ENCODE data around the gene S1PR5. TPM values are rescaled to one million over a fixed set of nuclear protein-coding genes. Genes with fewer than 3 reads are reported as not detected.

Gene S1PR5
- total and polyA plus RNA-seq, 12 donors = 0.12 to 1.1 (median 0.23) TPM; not detected in 3

DNA sequence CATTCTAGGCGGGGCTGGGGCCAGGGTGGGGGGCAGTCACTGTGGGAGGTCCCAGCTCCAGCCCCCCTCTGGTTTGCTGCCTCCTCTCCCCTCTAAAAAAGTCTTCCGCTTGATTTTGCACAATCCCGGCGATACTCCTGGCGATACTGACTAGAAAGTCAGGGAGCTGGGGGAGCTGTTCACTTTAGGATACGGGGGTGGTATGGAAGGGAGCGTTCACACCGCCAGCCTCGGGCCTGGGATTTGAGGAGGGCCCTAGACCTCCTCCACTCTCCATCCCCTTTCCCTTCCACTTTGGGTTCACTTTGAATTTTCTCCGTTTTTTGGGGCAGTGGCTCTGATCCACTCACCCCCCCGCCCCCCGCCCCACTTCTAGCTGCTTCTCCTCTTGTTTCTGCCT lies 49.1 kb downstream of the S1PR5 start:
- 69 to 79% methylated on average over 12 of the region's 12 CpGs for WGBS, 2 donors
- H3K4me3 ChIP-seq = no peak overlapping the region
- intact Hi-C loops (cut with DNase I) = no loop called here

DNA sequence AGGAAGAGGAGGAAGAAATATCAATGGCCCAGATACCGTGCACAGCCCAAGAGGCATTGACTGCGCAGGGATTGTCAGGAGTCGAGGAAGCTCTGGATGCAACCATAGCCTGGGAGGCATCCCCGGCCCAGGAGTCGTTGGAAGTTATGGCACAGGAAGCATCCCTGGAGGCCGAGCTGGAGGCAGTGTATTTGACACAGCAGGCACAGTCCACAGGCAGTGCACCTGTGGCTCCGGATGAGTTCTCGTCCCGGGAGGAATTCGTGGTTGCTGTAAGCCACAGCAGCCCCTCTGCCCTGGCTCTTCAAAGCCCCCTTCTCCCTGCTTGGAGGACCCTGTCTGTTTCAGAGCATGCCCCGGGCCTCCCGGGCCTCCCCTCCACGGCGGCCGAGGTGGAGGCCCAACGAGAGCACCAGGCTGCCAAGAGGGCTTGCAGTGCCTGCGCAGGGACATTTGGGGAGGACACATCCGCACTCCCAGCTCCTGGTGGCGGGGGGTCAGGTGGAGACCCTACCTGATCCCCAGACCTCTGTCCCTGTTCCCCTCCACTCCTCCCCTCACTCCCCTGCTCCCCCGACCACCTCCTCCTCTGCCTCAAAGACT lies 50.0 kb downstream of the S1PR5 start:
- intact Hi-C loops (cut with DNase I) = no loop called here
- Histone ChIP-seq H3K4me1 (no peaks in the 10 kb centered on the region), H3K27ac (no peak overlapping the region), H3K9me3 (no peaks in the 10 kb centered on the region), H3K4me3 (no peak overlapping the region), H3K36me3 (peaks cover 0 to 58% (median 12%) of the 10 kb centered on the region in 9 donors), H3K27me3 (no peaks in the 10 kb centered on the region)
- ATAC-seq (no peak), DNase-seq (no peak)
- 89 to 90% methylated on average over 20 of the region's 20 CpGs for WGBS, 2 donors
- TF ChIP-seq, protein P1, sequence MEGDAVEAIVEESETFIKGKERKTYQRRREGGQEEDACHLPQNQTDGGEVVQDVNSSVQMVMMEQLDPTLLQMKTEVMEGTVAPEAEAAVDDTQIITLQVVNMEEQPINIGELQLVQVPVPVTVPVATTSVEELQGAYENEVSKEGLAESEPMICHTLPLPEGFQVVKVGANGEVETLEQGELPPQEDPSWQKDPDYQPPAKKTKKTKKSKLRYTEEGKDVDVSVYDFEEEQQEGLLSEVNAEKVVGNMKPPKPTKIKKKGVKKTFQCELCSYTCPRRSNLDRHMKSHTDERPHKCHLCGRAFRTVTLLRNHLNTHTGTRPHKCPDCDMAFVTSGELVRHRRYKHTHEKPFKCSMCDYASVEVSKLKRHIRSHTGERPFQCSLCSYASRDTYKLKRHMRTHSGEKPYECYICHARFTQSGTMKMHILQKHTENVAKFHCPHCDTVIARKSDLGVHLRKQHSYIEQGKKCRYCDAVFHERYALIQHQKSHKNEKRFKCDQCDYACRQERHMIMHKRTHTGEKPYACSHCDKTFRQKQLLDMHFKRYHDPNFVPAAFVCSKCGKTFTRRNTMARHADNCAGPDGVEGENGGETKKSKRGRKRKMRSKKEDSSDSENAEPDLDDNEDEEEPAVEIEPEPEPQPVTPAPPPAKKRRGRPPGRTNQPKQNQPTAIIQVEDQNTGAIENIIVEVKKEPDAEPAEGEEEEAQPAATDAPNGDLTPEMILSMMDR (IDR thresholded peaks at IDR 0.05) = no peak

More for the DNA sequence above, 49.1 kb downstream of the S1PR5 start:
- Histone ChIP-seq H3K27ac (no peak overlapping the region), H3K36me3 (peaks cover 0 to 50% (median 12%) of the 10 kb centered on the region in 9 donors), H3K27me3 (no peaks in the 10 kb centered on the region), H3K9me3 (no peaks in the 10 kb centered on the region), H3K4me1 (no peaks in the 10 kb centered on the region)
- TF ChIP-seq, protein P1 (IDR thresholded peaks at IDR 0.05) = no peak
- DNase-seq = no peak
- ATAC-seq = no peak

DNA sequence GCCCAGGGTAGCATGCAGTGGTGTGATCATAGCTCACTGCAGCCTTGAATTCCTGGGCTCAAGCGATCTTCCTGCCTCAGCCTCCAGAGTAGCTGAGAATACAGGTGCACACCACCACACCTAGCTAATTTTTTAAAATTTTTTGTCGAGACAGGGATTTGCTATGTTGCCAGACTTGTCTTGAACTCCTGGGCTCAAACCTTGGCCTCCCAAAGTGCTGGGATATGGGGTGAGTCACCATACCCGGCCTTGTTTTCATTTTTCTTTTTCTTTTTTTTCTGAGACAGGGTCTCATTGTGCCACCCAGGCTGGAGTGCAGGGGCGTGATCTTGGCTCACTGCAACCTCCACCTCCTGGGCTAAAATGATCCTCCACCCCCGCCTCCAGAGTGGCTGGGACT lies 52.8 kb downstream of the S1PR5 start:
- no peak overlapping the region for H3K27ac ChIP-seq
- H3K9me3 ChIP-seq = no peaks in the 10 kb centered on the region
- H3K27me3 ChIP-seq = no peaks in the 10 kb centered on the region
- TF ChIP-seq, protein P1 (IDR thresholded peaks at IDR 0.05) = no peak
- WGBS, 2 donors = 91 to 95% methylated on average over 5 of the region's 5 CpGs
- no peak overlapping the region for H3K4me3 ChIP-seq
- H3K36me3 ChIP-seq = peaks cover 0 to 63% (median 12%) of the 10 kb centered on the region in 9 donors
- ATAC-seq (no peak), DNase-seq (no peak)
- intact Hi-C loops (cut with DNase I) = loop anchor here in 1 of 10 donors (2.0 kb wide), 1 partner anchor 34 kb away; no protein-coding TSS in a partner anchor
- peaks cover 0 to 8% (median 0%) of the 10 kb centered on the region in 9 donors for H3K4me1 ChIP-seq

Small RNA genes lying within 50 kb of the gene (microRNA-seq; reads per million reads assigned to microRNA genes)
- 0 reads per million in 2 donors for gene MIR1238

Other genes starting within 250 kb of the S1PR5 start
- 10 to 100 TPM in 3 of 10 donors, 1 to 10 TPM in 7; 3.6 to 66.6 (median 9.3) TPM for gene ICAM1, start 246.3 kb downstream of the S1PR5 start, total RNA-seq
- 10 to 100 TPM in 1 of 2 donors, 1 to 10 TPM in 1; 6.9 to 12.1 TPM for gene ICAM1, start 246.3 kb downstream of the S1PR5 start, polyA plus RNA-seq
- gene ICAM4, start 230.5 kb downstream of the S1PR5 start, total RNA-seq = under 1 TPM in 9 of 10 donors, not detected in 1; 0.17 to 0.83 (median 0.48) TPM
- gene ICAM4, start 230.5 kb downstream of the S1PR5 start, polyA plus RNA-seq = under 1 TPM; 0.59 to 0.73 TPM
- under 1 TPM in 7 of 10 donors, not detected in 3; 0.18 to 0.62 (median 0.34) TPM for gene ICAM5, start 227.5 kb downstream of the S1PR5 start, total RNA-seq
- 1 to 10 TPM in 1 of 2 donors, under 1 TPM in 1; 0.51 to 1.0 TPM for gene ICAM5, start 227.5 kb downstream of the S1PR5 start, polyA plus RNA-seq
- 1 to 10 TPM in 2 of 10 donors, under 1 TPM in 8; 0.34 to 1.4 (median 0.80) TPM for gene ZGLP1, start 207.6 kb downstream of the S1PR5 start, total RNA-seq
- gene ZGLP1, start 207.6 kb downstream of the S1PR5 start, polyA plus RNA-seq = 1 to 10 TPM; 1.5 to 8.9 TPM
- 10 to 100 TPM; 11.7 to 21.8 (median 17.1) TPM for gene FDX2, start 201.4 kb downstream of the S1PR5 start, total RNA-seq
- gene FDX2, start 201.4 kb downstream of the S1PR5 start, polyA plus RNA-seq = 10 to 100 TPM; 33.7 to 35.5 TPM
- gene RAVER1, start 183.9 kb downstream of the S1PR5 start, total RNA-seq = 10 to 100 TPM in 9 of 10 donors, 1 to 10 TPM in 1; 10.0 to 16.9 (median 12.4) TPM
- gene RAVER1, start 183.9 kb downstream of the S1PR5 start, polyA plus RNA-seq = 1 to 10 TPM; 5.1 to 9.5 TPM
- 10 to 100 TPM; 14.0 to 77.2 (median 17.9) TPM for gene ICAM3, start 177.8 kb downstream of the S1PR5 start, total RNA-seq
- gene ICAM3, start 177.8 kb downstream of the S1PR5 start, polyA plus RNA-seq = 10 to 100 TPM in 1 of 2 donors, 1 to 10 TPM in 1; 6.1 to 13.1 TPM
- gene TYK2, start 136.9 kb downstream of the S1PR5 start, total RNA-seq = 10 to 100 TPM; 37.0 to 80.2 (median 55.8) TPM
- 100 to 1,000 TPM in 1 of 2 donors, 10 to 100 TPM in 1; 76.3 to 182 TPM for gene TYK2, start 136.9 kb downstream of the S1PR5 start, polyA plus RNA-seq
- 100 to 1,000 TPM; 106 to 179 (median 121) TPM for gene CDC37, start 113.9 kb downstream of the S1PR5 start, total RNA-seq
- 100 to 1,000 TPM; 217 to 422 TPM for gene CDC37, start 113.9 kb downstream of the S1PR5 start, polyA plus RNA-seq
- gene PDE4A, start 96.9 kb downstream of the S1PR5 start, total RNA-seq = 10 to 100 TPM; 10.4 to 50.7 (median 17.3) TPM
- 10 to 100 TPM in 1 of 2 donors, 1 to 10 TPM in 1; 3.5 to 14.3 TPM for gene PDE4A, start 96.9 kb downstream of the S1PR5 start, polyA plus RNA-seq
- gene KEAP1, start 14.1 kb downstream of the S1PR5 start, total RNA-seq = 10 to 100 TPM; 51.4 to 84.9 (median 60.0) TPM
- gene KEAP1, start 14.1 kb downstream of the S1PR5 start, polyA plus RNA-seq = 10 to 100 TPM; 49.1 to 74.5 TPM
- 10 to 100 TPM; 47.6 to 62.4 (median 54.5) TPM for gene ATG4D, start 26.5 kb upstream of the S1PR5 start, total RNA-seq
- 10 to 100 TPM; 62.0 to 66.2 TPM for gene ATG4D, start 26.5 kb upstream of the S1PR5 start, polyA plus RNA-seq
- 10 to 100 TPM in 6 of 10 donors, 1 to 10 TPM in 4; 8.4 to 14.2 (median 10.3) TPM for gene KRI1, start 48.6 kb upstream of the S1PR5 start, total RNA-seq
- gene KRI1, start 48.6 kb upstream of the S1PR5 start, polyA plus RNA-seq = 10 to 100 TPM; 14.4 to 17.5 TPM
- 10 to 100 TPM in 5 of 10 donors, 1 to 10 TPM in 5; 7.7 to 19.2 (median 10.3) TPM for gene CDKN2D, start 51.5 kb upstream of the S1PR5 start, total RNA-seq
- 10 to 100 TPM in 1 of 2 donors, 1 to 10 TPM in 1; 5.7 to 25.6 TPM for gene CDKN2D, start 51.5 kb upstream of the S1PR5 start, polyA plus RNA-seq
- gene AP1M2, start 69.9 kb upstream of the S1PR5 start, total RNA-seq = not detected
- gene AP1M2, start 69.9 kb upstream of the S1PR5 start, polyA plus RNA-seq = not detected
- 100 to 1,000 TPM in 4 of 10 donors, 10 to 100 TPM in 6; 82.5 to 114 (median 96.7) TPM for gene SLC44A2, start 108.1 kb upstream of the S1PR5 start, total RNA-seq
- 10 to 100 TPM; 56.2 to 65.8 TPM for gene SLC44A2, start 108.1 kb upstream of the S1PR5 start, polyA plus RNA-seq
- gene ILF3, start 136.9 kb upstream of the S1PR5 start, total RNA-seq = 100 to 1,000 TPM; 102 to 129 (median 112) TPM
- gene ILF3, start 136.9 kb upstream of the S1PR5 start, polyA plus RNA-seq = 10 to 100 TPM; 68.1 to 90.3 TPM
- gene QTRT1, start 184.0 kb upstream of the S1PR5 start, total RNA-seq = 10 to 100 TPM; 24.3 to 33.1 (median 26.5) TPM
- gene QTRT1, start 184.0 kb upstream of the S1PR5 start, polyA plus RNA-seq = 10 to 100 TPM; 43.6 to 92.3 TPM
- 100 to 1,000 TPM; 118 to 206 (median 135) TPM for gene DNM2, start 200.6 kb upstream of the S1PR5 start, total RNA-seq
- gene DNM2, start 200.6 kb upstream of the S1PR5 start, polyA plus RNA-seq = 100 to 1,000 TPM in 1 of 2 donors, 10 to 100 TPM in 1; 78.9 to 110 TPM

Data from heart right ventricle (tissue), 16 donors.